HS-5 (cell line): ENCODE data around the gene SET.

Experiments
- DNase-seq: peaks from one replicate; pipeline ENCODE4 v3.0.0-alpha.2; 2012; ENCODE audit warnings: low read depth

Gene SET

GRCh38 chr9:128731093-128731492 is 42.1 kb downstream of the SET start:
- no peak for DNase-seq

GRCh38 chr9:128731691-128732090 is 42.7 kb downstream of the SET start:
- no peak for DNase-seq

GRCh38 chr9:128732576-128732975 is 43.6 kb downstream of the SET start:
- no peak for DNase-seq

GRCh38 chr9:128733256-128733655 is 44.2 kb downstream of the SET start:
- no peak for DNase-seq

GRCh38 chr9:128735373-128735772 is 46.4 kb downstream of the SET start:
- no peak for DNase-seq

- no peak for DNase-seq
Observed at GRCh38 chr9:128742401-128742800, 53.4 kb downstream of the SET start.

- no peak for DNase-seq
Observed at GRCh38 chr9:128743421-128743820, 54.4 kb downstream of the SET start.
